Choroid plexus epithelial cell (primary cell): ENCODE measurements around the gene CELSR3.

ENCODE experiments used
- DNase-seq: peaks from one replicate; pipeline ENCODE4 v3.0.0-alpha.2; 2010; ENCODE audit warnings: low read depth
- H3K4me3 ChIP-seq: 2 replicates; pipeline ENCODE4 v1.5.1; 2011; ENCODE audit warnings: low read depth, mild to moderate bottlenecking, control low read depth, low read length, moderate library complexity
- TF ChIP-seq, protein P1 (sequence below): conservative IDR thresholded peaks from 2 replicates; pipeline ENCODE4 v1.5.1; 2011; ENCODE audit warnings: low read depth, mild to moderate bottlenecking, control low read depth, inconsistent platforms, low read length, moderate library complexity

Gene CELSR3

DNA sequence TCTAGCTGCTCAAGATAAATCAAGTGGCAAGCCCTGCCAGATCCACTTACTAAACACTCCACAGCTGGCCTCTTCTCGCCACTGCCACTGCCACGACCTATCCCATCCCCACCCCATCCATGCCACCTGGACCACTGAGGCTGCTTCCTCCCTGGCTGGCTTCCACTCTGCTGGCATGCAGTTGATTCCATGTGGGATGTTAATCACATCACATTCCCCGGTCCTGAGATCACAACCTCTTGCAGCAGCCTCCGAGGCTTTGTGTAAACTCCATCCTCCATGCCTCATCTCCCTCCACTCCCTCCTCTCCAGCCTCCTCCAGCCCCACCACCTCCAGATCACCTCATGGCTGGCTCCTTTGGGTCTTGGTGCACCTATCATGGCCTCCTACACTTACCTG lies 15.4 kb upstream of the CELSR3 start:
- DNase-seq = no peak
- TF ChIP-seq, protein P1, sequence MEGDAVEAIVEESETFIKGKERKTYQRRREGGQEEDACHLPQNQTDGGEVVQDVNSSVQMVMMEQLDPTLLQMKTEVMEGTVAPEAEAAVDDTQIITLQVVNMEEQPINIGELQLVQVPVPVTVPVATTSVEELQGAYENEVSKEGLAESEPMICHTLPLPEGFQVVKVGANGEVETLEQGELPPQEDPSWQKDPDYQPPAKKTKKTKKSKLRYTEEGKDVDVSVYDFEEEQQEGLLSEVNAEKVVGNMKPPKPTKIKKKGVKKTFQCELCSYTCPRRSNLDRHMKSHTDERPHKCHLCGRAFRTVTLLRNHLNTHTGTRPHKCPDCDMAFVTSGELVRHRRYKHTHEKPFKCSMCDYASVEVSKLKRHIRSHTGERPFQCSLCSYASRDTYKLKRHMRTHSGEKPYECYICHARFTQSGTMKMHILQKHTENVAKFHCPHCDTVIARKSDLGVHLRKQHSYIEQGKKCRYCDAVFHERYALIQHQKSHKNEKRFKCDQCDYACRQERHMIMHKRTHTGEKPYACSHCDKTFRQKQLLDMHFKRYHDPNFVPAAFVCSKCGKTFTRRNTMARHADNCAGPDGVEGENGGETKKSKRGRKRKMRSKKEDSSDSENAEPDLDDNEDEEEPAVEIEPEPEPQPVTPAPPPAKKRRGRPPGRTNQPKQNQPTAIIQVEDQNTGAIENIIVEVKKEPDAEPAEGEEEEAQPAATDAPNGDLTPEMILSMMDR = no peak
- H3K4me3 ChIP-seq = no peak overlapping the region

DNA sequence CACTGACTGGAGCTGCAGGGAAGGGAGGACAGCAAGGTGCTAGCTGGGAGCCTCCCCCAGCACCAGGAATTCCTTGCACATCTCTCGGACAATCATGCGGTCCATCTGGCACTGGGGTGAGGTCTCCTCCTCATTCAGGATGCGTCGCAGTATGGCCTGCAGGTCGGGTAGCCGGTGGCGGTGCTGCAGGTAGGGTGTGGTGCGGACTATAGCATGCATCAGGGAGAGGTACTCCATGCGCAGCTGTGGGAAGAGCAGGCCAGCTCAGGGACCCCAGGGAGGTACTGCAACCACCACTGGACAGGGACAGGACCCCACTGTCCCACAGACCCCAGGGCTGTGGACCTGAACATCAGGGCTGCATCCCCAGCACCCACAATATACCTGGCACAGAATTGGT lies 11.8 kb upstream of the CELSR3 start:
- TF ChIP-seq, protein P1 = no peak
- H3K4me3 ChIP-seq = no peak overlapping the region
- no peak for DNase-seq

DNA sequence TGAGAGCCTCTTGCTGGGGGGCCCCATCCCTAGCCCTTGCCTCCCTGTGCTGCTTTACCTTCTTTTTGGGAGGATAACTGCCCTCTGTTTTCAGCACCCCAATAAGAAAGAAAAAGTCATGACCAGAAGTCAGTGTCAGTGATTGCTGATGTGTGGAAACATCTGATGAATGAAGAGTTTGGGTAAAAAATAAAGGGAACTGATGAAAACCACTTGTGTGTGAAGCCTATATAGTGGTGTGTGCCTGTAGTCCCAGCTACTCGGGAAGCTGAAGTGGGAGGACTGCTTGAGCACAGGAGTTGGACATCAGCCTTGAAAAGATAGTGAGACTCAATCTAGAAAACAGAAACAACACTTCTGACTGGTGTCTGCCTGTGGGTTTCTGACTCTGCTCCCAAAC lies 9.8 kb upstream of the CELSR3 start:
- no peak for DNase-seq
- TF ChIP-seq, protein P1 = no peak
- H3K4me3 ChIP-seq = no peak overlapping the region

DNA sequence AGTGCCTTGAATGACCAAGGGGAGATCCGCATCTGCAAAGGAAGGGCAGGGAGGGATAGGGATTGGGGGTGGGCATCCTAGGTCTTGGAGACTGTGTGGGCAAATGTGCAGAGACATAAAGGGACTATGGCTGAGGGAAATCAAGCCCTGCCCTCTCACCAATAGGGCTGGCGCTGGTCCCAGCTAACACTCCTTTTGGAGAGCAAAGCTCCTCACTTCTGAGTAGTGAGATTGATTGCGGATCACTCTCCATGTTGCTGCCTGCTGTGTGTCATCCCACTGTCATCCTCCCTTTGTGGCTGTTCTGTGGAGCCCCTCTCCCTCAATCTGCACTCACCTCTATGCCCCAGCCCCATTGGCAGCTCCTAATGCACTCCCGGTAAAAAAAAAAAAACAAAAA lies 2.2 kb upstream of the CELSR3 start:
- no peak for DNase-seq

DNA sequence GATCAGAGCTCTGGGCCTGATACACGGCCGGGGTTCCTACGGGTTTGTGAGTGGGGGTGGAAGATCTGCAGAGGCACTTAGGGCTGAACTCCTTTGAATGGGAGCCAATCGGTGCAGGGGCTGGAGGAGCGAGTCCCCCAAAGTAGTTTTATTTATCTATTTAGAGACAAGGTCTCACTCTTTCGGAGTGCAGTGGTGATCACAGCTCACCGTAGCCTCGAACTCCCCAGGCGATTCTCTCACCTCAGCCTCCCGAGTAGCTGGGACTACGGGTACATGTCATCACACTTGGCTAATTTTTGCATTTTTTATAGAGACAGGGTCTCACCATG lies 1.6 kb upstream of the CELSR3 start:
- no peak overlapping the region for H3K4me3 ChIP-seq
- DNase-seq = no peak
- TF ChIP-seq, protein P1 = no peak

More for the DNA sequence above, 2.2 kb upstream of the CELSR3 start:
- no peak overlapping the region for H3K4me3 ChIP-seq
- TF ChIP-seq, protein P1 = no peak

DNA sequence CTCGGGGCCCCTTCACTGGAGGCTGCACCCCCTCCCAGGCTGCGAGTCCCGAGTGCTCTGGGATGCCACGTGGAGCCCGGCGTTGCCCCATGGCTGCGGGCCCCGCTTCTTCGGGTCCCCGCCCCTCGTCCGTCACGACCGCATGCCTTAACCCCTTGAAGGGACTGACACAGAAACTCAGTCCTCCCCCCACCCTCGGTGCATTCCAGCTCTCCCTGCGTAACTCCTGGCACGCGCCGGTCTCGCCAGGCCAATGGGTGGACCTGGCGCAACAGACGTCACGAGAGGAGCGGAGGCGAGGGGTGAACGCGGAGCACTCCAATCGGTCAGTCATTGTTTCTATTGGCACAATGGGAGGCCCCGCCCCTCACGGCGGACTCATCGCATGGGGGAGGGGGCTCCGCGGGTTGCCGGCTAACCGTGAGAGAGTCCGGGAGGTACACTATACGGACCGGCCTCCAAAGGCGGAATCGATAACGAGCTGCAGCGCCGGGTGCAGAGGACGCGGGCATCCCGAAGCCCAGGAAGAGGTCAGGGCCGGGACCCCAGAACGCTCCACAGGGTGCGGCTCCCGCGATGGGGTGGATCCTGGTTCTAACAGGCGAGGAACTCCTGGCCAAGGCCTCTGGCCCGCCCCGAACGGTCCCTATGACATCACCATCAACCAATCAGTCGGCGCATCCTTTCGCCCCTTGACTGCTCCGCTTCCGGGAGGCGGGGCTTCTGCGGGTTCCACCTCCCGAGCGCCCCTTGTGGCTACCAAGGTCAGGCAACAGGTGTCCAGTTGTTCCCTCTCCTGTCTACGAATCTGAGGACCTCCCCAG lies 1.0 kb upstream of the CELSR3 start:
- TF ChIP-seq, protein P1 = peak; percentile 70
- peak; percentile 99 for DNase-seq
- peak overlapping the region; percentile 67 for H3K4me3 ChIP-seq

DNA sequence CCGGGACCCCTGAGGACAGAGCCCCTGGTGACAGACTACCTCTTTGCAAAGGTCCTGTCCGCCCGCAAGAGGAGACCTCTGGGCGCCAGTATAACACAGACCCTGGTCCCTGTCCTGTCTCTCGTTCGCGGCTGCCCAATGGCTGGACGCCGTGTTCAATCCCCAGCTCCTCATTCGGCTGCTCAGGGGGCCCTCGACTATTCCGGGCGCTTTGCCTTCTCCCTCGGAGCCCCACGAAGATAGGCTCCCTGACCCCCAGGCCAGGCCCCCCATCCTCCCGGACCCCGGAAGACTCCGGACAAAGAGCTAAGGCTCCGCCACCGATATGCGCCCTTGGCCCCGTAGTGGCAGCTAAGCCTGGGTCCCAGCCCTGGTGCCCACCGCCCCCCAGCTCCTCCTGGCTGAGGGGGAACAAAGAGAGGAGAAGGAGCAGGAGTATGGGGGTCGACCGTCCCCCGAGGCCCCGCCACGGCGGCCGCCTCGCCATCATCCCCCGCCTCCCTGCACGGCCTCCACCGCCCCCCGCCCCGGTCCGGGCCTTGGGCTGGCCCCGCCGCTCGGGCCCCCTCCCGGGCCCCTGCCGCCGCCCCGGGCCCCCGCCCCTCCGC lies 437 bp downstream of the CELSR3 start:
- H3K4me3 ChIP-seq = peak overlapping the region; percentile 67
- TF ChIP-seq, protein P1 = no peak
- DNase-seq = no peak
